Muscle layer of duodenum (tissue), 2 donors: ENCODE results near the gene CREB3L1.

Experiments used
- H3K27ac ChIP-seq: one replicate; pipeline ENCODE4 v1.7.0; 2013; ENCODE audit warnings: mild to moderate bottlenecking, low read length
- H3K27me3 ChIP-seq: one replicate; pipeline ENCODE4 v1.7.0; 2013; ENCODE audit warnings: low read depth, mild to moderate bottlenecking, control low read depth, low read length
- H3K36me3 ChIP-seq, 2 donors: one replicate each; pipeline ENCODE4 v1.7.0; 2013; ENCODE audit warnings: low read length in 2 of 2, control low read depth in 1 of 2, mild to moderate bottlenecking in 1 of 2; ENCODE audit not compliant: insufficient read depth in 2 of 2, control insufficient read depth in 1 of 2
- H3K4me1 ChIP-seq, 2 donors: one replicate each; pipeline ENCODE4 v1.7.0; 2013; ENCODE audit warnings: low read length in 2 of 2, mild to moderate bottlenecking in 2 of 2, control low read depth in 1 of 2, moderate library complexity in 1 of 2; ENCODE audit not compliant: insufficient read depth in 2 of 2, control insufficient read depth in 1 of 2
- H3K4me3 ChIP-seq, 2 donors: one replicate each; pipeline ENCODE4 v1.7.0; 2013; ENCODE audit warnings: low read length in 2 of 2, low read depth in 1 of 2, mild to moderate bottlenecking in 1 of 2
- H3K9me3 ChIP-seq, 2 donors: one replicate each; pipeline ENCODE4 v1.7.0; 2013; ENCODE audit warnings: low read length in 2 of 2, control low read depth in 1 of 2, mild to moderate bottlenecking in 1 of 2; ENCODE audit not compliant: control insufficient read depth in 1 of 2
- donor health status: healthy.

The CREB3L1 gene

DNA sequence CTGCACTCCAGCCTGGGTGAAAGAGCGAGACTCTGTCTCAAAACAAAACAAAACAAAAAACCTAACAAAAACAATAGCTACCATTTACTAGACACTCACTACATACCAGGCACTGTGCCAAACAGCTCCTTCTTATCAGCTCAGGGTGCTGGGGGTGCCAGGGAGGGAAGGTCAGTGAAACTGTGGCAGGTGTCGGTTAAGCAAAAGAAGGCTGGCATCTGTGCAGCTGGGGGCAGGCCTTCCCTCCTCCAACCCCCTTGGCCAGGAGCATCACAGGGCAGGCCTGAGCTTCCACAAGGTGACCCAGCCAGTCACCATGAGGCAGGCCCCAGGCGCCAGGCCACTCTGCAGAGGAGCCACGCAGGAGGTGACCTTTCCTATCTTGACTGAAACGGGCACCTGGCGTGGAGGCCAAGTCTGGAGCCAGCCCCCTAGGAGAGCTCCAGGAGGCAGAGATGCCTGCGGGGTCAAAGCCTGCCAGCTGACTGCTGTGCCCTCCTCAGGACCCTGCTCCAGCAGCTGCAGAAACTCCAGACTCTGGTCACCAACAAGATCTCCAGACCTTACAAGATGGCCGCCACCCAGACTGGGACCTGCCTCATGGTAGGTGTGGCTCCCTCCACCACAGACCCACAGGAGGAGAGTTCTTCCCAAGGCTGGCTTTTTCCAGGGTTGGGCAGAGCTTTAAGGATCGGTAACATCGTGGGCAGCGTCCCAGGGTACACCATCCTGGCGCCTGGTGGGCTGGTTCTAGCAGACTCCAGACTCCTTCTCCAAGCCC lies 38.5 kb downstream of the CREB3L1 start:
- H3K27ac ChIP-seq, result no peak overlapping the region
- H3K27me3 ChIP-seq, result no peaks in the 10 kb centered on the region
- no peaks in the 10 kb centered on the region for H3K4me1 ChIP-seq
- no peak overlapping the region for H3K4me3 ChIP-seq
- H3K36me3 ChIP-seq, result peaks cover 0 to 6% of the 10 kb centered on the region in 2 donors
- no peaks in the 10 kb centered on the region for H3K9me3 ChIP-seq

DNA sequence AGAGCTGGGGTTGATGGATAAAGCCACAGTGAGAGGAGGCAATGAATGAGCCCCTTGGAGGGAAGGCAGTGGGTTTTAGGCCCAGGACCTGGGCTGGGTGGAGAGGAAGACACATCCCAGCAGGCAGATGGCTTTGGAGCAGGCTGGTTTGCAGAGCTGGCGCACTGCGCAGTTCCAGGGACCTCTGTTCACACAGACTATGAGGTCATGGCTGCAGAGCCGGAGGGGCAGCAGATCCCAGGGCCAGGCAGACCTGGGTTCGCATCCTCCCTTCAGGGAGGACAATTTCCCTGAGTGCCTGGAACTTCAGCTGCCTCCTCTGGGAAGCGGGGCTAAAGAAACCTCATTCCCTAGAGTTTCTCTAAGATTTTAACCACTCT lies 41.6 kb downstream of the CREB3L1 start:
- H3K36me3 ChIP-seq, result no peaks in the 10 kb centered on the region
- no peaks in the 10 kb centered on the region for H3K4me1 ChIP-seq
- H3K4me3 ChIP-seq, result no peak overlapping the region
- H3K27me3 ChIP-seq, result no peaks in the 10 kb centered on the region
- no peaks in the 10 kb centered on the region for H3K9me3 ChIP-seq
- H3K27ac ChIP-seq, result no peak overlapping the region

DNA sequence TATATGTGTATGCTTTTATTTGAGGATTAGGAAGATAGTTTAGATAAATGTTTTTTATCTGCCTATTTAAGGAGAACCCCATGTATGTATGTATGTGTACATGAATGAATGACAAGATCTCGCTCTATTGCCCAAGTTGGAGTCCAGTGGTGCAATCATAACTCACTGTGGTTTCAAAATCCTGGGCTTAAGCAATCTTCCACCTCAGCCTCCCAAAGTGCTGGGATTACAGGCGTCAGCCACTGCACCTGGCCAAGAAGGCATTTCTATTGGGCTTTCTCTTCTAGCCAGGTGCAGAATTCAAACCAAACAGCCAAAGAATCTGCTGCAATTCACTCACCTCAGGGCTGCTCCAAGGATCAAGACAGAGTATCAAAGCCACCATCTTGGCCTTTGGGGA lies 44.3 kb downstream of the CREB3L1 start:
- no peak overlapping the region for H3K4me3 ChIP-seq
- H3K4me1 ChIP-seq, result no peaks in the 10 kb centered on the region
- no peaks in the 10 kb centered on the region for H3K9me3 ChIP-seq
- no peaks in the 10 kb centered on the region for H3K36me3 ChIP-seq
- H3K27ac ChIP-seq, result no peak overlapping the region
- H3K27me3 ChIP-seq, result no peaks in the 10 kb centered on the region

DNA sequence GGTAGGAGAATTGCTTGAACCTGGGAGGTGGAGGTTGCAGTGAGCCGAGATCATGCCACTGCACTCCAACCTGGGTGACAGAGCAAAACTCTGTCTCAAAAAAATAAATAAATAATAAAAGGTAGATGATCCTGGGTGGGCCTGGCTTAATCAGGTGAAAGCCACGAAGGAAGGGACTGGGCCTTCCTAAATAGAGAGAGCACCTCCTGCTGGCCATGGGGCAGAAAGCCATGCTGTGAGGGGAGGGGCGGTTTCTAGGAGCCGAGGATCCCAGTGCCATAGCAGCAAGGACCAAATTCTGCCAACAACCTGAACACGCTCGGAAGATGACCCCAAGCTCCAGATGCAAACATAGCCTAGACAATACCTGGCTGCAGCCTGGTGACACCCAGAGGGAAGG lies 45.3 kb downstream of the CREB3L1 start:
- no peaks in the 10 kb centered on the region for H3K4me1 ChIP-seq
- H3K9me3 ChIP-seq, result no peaks in the 10 kb centered on the region
- H3K27ac ChIP-seq, result no peak overlapping the region
- H3K4me3 ChIP-seq, result no peak overlapping the region
- H3K36me3 ChIP-seq, result no peaks in the 10 kb centered on the region
- H3K27me3 ChIP-seq, result no peaks in the 10 kb centered on the region

DNA sequence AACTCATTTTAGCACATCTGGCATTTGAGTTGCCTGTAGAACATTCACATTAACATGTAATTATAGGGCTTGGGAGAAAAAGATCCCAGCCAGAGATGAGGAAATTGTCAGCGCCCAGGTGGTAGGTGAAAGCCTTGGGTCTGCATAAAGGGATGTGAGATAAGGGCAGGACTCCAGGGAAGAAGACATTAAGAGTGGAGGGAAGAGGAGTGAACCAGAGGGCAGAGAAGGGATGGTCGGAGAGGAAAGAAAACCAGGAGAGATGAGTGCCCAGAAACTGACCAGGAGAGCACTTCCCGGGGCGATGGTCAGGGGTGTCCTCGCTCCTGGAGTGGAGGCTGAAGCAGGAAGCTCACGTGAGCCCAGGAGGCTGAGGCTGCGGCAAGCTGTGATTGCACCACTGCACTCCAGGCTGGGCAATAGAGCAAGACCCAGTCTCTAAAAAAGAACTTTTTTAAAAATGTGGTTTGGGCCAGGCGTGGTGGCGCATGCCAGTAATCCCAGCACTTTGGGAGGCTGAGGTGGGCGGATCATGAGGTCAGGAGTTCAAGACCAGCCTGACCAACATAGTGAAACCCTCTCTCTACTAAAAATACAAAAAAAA lies 49.5 kb downstream of the CREB3L1 start:
- no peak overlapping the region for H3K27ac ChIP-seq
- no peaks in the 10 kb centered on the region for H3K36me3 ChIP-seq
- peaks cover 0 to 4% of the 10 kb centered on the region in 2 donors for H3K4me1 ChIP-seq
- H3K27me3 ChIP-seq, result peaks cover 17% of the 10 kb centered on the region
- H3K4me3 ChIP-seq, result no peak overlapping the region
- H3K9me3 ChIP-seq, result no peaks in the 10 kb centered on the region

DNA sequence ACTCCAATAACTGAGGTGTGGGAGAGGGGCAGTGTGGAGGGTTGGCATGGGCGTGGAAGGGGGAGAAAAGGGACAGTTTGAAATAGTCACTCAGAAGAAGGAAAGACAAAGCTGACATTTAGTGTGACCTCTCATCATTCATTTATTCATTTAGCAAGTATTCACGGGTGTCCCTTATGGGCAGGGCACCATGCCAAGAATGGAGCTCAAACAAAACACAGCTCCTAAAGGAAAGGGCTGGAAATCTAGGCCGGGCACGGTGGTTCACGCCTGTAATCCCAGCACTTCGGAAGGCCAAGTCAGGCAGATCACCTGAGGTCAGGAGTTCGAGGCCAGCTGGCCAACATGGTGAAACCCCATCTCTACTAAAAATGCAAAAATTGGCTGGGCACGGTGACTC lies 50.4 kb downstream of the CREB3L1 start:
- H3K4me3 ChIP-seq, result no peak overlapping the region
- no peak overlapping the region for H3K27ac ChIP-seq
- H3K27me3 ChIP-seq, result peaks cover 25% of the 10 kb centered on the region
- H3K4me1 ChIP-seq, result peaks cover 0 to 10% of the 10 kb centered on the region in 2 donors
- H3K9me3 ChIP-seq, result no peaks in the 10 kb centered on the region
- no peaks in the 10 kb centered on the region for H3K36me3 ChIP-seq

DNA sequence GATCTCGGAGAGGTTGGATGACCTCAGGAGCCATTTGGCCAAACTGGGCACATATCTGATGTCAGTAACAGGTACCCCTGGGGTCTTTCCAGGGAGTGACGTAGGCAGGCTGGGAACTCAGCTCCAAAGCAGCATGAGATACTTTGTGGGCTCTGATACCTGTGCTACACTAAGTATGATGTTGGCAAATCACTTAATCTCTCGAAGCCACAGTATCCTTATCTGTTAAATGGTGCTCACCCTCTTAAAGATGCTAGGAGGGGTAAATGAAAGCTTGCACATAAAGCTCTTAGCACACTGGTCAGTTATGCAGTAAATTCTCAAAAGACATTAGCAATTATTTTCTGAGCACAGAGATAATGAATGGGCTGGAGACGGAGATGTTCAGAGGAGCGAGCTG lies 52.7 kb downstream of the CREB3L1 start:
- peaks cover 4 to 19% of the 10 kb centered on the region in 2 donors for H3K4me1 ChIP-seq
- H3K27me3 ChIP-seq, result peaks cover 32% of the 10 kb centered on the region
- no peaks in the 10 kb centered on the region for H3K36me3 ChIP-seq
- H3K4me3 ChIP-seq, result no peak overlapping the region
- H3K9me3 ChIP-seq, result no peaks in the 10 kb centered on the region
- H3K27ac ChIP-seq, result no peak overlapping the region

DNA sequence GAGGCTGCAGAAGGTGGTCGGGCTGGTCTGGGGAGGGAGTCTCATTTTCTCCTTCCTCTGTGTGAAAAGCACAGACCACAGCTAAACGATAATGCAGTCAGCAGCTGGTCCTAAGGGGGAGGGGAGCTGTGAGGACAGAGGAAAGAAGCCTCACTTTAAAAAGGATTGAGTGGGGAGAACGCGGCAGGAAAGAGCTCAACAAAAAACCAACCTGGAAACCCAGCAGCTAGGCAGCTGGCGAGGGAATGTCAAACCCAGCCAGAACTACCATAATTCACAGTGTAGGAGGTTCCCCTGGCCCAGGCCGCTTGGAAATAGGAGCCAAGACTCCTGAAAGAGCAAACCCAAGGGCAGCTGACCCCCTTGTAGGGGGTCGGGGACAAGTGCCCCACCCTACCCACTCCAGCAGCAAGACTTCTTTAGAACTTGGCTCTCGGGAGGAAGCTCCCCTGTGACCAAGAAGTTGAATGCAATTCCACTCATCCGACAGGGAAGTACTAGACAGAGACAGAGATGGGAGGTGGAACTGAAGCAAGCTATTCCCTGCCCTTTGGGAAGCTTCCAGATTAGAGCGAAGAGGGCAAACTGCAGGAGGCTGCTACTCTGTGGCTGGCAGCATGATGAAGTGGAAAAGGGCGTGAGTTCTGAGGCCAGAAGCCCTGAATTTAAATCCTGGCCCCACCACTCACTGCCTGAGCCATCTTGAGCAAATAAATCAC lies 53.3 kb downstream of the CREB3L1 start:
- H3K27me3 ChIP-seq, result peaks cover 32% of the 10 kb centered on the region
- peaks cover 4 to 19% of the 10 kb centered on the region in 2 donors for H3K4me1 ChIP-seq
- no peak overlapping the region for H3K4me3 ChIP-seq
- no peaks in the 10 kb centered on the region for H3K36me3 ChIP-seq
- H3K27ac ChIP-seq, result no peak overlapping the region
- H3K9me3 ChIP-seq, result no peaks in the 10 kb centered on the region

DNA sequence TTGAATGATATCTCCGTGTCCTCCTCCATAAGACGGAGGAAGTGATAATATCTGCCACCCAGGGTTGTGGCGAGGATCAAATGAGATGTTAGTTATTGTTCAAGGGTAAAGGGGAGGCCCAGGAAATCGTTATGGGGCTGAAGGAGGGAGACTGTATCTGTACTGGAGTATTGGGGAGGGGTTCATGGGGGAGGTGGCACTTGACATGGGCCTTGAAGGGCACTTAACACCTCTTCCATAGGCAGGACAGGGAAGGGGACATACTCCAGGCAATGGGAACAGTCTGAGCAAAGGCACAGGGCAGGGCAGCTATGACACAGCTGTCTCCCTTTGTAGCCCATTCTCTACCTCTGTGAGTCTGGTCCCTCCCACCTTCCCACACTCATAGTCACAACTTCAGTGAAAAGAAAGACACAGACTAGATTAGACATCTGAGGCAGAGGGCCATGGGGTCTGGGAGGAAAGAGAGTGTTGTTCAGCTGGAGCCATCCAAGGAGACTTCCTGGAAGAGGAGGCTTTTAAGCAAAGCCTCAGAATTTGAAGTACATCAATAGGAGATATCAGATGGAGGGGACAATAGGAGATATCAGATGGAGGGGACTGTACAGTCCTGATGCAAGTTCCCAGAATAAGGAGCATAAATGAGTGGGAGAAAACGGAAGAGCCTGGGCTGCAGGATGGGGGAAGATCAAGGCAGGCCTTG lies 54.0 kb downstream of the CREB3L1 start:
- no peak overlapping the region for H3K4me3 ChIP-seq
- peaks cover 4 to 19% of the 10 kb centered on the region in 2 donors for H3K4me1 ChIP-seq
- no peaks in the 10 kb centered on the region for H3K9me3 ChIP-seq
- no peaks in the 10 kb centered on the region for H3K36me3 ChIP-seq
- H3K27ac ChIP-seq, result no peak overlapping the region
- H3K27me3 ChIP-seq, result peaks cover 32% of the 10 kb centered on the region

DNA sequence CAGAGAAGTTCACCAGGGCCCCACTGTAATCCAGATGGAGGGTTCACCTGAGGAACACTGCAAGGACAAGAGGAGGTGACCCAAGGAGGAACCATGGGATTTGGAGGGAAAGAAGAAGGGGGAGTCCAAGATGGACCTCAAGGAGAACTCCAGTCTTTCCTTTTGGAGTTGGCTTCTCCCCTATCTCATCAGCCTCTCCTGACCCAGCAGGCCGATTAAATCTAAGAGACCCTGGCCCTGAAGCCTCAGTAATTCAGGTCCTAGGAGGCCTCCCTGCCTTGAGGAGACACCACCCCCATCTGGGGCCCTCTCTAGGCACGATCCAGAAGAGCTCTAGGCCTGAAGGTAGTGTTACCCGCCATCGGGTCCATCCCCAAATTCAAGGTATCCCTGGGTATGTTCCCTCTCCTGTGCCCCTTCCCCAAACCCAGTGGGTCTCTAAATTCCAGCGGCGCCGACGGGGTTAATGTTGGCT lies 54.7 kb downstream of the CREB3L1 start:
- Histone ChIP-seq H3K4me3 (peak overlapping the region in 1 of 2 donors; percentile 65), H3K9me3 (no peaks in the 10 kb centered on the region), H3K27ac (no peak overlapping the region), H3K27me3 (peaks cover 32% of the 10 kb centered on the region), H3K36me3 (no peaks in the 10 kb centered on the region), H3K4me1 (peaks cover 4 to 19% of the 10 kb centered on the region in 2 donors)
